T-helper 1 cell (primary cell): ENCODE data around the gene ENOX1.
A peak's percentile ranks its signal among the peaks of the same experiment; 100 is the strongest.
"Not testable (repeated sequence)": the region's sequence is repeated elsewhere in the genome, so short reads cannot be mapped to it uniquely, and the experiment has no call there.

ENCODE experiments used
- DNase-seq, 5 donors: peaks; one replicate each; pipeline ENCODE4 v3.0.0-alpha.2; 2012 to 2020

Gene ENOX1

DNA sequence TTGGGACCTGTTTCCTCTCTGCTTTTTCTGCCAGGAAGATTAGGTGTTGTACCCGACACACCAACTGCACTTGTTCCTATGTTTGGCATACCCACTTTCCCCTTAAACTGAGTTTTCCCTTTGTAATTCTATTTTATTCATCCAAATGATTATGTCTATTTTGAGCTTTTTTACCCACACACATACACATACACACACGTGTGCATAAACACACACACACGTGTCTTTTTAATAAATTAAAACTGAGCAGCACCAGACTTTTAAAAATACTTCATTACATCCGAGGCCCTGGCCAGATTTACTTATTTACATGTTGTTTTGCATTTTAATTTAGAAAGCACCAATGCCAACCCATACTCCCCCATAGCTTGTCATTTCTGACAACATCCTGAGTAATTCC, 413.4 kb downstream of the ENOX1 start:
- no peak for DNase-seq

DNA sequence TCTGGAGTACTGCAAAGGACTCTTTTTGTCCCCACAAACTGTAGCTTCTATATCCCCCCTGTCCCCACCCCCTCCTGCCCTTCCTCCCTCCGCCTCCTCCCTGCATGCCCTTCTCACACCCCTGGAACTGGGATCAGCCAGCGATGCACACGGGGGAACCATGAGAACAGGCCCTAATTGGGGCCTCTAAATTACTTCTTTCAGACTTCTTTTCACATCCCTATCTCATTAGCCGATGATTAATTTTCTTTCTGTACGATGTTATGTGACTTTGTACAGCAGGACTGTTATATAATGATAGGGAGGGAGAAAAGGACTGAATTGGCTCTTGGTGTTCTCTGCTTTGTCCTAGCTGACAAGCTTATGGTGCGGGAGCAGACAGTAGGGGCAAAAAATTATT, 415.9 kb downstream of the ENOX1 start:
- no peak for DNase-seq

DNA sequence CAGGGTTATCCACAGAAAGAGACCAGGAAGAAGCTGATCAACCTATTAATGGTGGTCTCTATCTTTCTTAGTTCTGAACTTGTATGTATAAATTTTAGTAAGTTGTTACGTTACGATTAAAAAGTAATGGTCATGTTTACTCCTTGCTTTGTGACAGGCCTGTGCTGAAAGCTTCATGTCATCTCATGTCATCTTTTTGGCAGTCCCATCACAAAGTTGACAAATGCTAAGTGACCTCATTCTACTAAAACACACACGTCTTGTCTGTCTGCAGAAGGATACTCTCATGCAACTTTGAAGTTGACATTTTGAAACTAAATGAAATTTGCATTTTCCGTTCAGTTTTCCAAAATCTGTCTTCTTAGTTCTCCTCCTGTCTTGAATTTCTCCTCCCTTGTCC, 417.5 kb downstream of the ENOX1 start:
- DNase-seq = no peak

DNA sequence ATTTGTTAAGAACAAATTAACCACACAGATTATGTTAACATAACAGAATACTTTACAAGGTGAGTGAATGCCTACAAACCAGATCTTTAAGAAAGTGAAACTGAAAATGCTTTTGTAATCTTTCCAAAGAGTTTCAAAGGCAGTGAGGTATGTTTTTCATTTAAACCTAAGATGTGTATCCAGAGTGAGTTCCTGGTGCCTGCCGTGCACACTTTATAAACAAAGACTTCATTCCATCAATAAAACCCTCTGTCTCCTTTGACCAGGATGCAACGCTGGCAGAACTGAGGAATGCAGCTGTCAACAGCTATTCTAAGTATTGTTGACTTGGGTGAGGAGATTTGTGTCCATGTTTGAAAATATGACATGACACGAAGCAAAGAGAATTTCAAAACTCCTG, 418.8 kb downstream of the ENOX1 start:
- peak in 1 of 5 donors; percentile 33 for DNase-seq

DNA sequence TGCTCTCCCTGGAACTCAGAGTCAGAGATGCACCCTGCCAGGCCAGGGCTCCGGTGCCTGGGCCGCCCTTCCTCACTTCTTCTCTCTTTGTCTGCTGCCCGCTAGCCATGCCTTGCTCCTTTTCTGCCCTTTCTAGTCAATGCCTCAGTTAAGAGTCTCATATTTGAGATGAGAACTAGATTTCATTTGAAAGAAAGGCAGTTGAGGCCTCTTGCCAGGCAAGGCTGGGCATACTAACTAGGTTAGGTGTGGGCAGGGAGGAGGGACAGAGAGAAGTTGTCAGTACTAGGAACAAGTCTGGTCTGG, 421.8 kb downstream of the ENOX1 start:
- DNase-seq = no peak

DNA sequence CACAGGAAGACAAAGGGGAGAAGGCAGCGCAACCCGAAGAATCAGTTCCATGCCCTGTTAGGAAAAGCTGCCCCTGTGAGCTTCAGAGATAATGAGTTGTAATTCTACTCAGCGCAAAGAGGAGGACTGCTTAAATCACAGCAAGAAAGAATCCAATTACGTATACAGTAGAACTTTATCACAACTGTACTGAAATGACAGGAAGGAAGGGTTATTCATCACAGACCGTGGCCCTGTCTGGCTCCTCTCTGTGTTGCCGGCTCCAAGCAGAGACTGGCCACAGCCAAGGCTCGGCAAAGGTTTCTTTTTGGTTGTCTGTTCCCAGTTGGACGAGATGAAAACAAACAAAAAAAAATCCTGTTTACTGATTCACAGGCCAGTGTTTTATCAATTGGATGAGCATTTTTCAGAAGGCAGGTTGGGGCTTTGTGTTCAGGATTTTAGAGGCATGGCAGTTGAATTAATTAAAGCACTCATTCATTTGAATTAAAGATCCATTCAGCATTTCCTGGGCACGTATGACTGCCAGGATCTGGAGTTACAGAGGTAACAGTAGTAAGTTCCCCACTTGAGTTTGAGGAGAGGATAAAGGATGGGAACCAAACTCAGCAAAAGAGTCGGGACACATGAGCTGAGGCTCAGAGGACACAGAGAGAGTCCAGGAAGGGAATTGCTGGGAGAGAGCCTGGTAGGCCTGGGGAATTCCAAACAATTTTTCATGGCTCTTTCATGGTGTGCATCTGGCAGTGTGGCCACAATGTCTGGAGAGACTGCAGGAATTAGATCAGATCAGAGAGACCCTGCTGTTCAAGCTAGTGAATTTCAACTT, 422.3 kb downstream of the ENOX1 start:
- no peak for DNase-seq

DNA sequence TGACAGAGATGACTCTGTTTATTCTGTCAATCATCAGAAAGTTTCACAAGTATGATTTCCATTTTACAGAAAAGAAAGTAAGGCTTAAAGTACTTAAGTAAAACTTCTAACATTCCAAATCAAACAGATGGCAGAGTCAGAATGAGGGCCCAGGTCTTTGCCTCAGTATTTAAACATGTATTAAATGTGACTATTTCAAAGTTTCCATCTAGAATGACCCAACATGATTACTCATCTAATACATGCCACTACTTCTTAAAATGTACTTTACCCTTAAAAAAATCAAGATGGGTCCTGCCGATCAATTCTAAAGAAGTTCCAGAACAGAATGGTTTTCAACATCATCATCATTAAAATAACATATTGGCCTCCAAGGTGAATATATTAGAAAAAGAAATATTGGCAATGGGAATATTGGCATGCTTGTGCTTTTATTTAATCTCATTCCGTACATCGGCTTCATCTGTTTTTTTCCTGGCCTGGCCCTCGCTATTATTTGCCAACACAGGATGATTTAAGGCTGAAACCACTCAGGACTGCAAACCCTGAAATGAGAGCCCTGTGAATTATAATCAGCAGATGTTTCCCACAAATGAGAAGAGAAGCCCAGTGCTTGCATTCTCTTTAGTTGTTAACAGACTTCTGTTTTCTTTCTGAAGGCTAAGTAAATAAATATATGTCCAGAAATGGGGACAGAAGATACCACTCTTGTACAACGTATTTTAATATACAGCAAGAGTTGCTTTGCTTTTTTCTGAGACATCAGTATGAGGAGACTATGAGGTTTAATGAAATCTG, 423.4 kb downstream of the ENOX1 start:
- no peak for DNase-seq

DNA sequence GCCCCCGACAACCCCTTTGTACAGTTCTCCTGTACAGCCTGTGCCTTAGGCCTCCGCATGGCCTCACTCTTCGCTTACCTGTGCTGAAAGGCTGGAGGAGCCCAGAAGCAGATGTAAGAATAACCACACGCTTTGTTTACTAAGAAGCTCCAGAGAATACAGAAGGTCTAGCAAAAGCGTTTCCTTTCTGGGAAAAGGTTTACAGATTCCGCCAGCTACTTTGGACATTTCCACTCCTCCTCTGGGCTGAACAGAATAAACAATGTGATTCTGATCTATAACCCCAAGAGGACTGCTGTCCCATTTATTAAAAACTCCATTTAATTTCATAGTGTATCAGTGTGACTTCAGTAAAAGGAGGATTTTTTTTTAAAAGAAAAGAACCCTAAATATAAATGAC, 424.2 kb downstream of the ENOX1 start:
- DNase-seq = no peak

DNA sequence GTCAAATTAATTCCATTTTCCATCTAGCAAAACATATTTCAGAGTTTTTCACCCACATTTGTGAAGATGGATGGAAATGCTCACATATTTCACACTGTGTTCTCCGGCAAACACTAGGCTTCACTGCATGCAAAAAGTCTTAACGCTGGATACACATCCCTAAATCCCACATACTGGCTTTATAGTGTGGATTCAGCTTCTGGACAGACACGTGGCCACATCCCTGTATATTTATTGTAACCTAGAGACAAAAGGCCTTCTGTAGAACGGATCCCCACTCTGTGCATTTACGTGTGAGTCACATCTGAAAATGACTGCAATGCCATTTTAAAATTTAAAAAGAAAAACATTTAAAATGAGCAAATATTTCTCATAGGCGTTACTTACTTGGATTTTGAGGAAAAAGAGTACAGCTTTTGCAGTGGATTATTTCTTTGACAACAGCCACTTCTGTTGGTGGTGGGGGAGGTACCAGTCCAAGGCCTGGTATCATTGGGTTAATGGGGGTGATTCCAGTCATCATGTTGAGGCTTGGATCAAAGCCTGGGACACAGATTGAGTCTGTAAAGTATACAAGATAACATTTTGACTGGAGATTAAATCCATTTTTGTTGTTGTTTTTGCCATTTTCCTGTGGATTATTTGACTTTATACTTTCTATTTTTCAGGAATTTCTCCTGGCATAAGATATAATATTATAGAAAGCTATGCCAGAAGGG, 425.7 kb downstream of the ENOX1 start:
- no peak for DNase-seq

DNA sequence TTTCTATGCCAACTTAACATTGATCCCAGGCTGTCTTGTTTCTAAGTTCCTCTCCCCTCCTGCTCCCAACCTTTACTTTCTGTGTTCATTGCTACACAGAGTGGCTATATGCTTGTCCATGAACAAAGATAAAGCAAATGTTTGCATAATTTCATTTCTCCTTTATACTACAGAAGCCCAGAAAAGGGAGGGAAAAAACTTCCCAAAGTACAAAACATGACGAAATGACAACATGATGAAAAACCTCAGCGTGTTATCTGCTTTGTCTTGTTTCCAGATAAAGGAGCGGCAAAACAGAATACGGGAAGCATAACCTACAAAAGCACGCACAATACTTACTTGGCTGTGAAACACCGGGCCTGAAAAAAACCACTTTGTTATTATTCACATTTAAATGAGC, 426.6 kb downstream of the ENOX1 start:
- no peak for DNase-seq

DNA sequence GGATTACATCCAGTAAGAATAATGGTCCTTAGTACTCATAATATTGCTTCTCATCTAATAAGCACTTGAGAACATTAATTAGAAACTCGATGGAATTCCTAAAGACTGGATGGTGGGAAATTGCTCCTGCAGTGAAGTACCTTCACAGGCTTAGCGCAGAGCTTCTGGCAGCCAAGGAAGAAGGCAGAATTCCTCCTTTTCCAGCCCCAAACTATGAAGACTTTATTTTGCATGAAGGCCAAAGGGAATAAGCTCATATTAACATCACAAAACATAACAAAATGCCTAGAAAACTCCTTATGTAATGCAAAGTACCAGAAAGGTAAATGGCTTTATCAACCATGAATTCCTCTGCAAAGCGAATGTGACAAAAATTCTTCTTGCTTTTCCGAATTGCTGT, 427.2 kb downstream of the ENOX1 start:
- no peak for DNase-seq

DNA sequence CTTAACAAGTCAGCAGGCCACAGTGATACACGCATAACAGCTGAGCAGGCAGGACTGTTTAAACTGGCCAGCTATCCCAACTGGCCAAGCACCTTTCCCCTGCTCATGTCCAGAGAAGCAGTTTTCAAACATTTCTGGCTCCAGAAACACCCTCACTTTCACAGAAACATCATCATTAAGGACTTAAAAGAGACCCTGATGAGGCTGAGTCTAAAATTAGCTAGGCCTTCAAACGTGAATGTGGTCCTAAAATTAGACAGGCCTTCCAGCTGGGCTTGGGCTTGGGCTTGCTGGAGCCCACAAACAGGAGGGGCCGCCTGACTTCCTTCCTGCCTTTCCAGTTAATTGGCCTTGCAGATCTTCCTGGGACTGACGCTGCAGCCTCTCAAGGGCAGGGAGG, 429.2 kb downstream of the ENOX1 start:
- DNase-seq = no peak

DNA sequence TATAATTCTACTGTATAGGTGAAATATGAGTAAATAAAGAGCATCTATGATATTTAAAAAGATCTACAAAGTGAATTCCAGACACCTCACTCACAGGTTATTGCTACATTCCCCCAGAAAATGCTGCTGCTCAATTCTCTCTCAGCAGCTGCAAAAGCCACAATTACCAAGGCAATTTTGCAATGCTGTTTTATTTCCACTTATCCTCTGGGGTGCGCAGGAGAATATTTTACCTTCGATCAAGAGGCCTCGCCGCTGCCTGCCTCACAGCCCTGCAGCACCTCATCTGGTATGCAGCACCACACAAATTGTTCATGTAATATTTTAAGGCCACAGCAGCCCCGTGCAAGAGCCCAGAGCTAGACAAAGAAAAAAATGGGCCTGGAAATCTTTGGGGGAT, 430.2 kb downstream of the ENOX1 start:
- no peak for DNase-seq

DNA sequence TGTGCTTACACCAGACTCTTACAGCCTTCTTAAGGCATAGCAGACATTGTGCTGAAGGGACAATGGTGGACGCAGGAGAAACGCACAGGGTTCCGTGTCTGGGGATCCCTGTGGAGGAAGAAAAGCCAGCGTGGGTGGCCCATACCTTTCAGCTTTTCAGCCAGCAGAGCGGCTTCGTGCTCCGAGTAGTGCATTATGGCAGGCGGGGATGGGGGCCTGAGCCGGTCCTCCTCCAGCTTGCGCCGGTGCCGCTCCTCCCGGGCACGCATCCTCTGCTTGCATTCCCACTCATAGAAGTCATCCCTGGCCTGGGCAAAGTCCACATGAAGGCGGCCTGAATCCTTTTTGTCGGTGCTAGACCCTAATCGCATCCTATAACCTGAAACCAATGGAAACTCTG, 431.0 kb downstream of the ENOX1 start:
- no peak for DNase-seq

DNA sequence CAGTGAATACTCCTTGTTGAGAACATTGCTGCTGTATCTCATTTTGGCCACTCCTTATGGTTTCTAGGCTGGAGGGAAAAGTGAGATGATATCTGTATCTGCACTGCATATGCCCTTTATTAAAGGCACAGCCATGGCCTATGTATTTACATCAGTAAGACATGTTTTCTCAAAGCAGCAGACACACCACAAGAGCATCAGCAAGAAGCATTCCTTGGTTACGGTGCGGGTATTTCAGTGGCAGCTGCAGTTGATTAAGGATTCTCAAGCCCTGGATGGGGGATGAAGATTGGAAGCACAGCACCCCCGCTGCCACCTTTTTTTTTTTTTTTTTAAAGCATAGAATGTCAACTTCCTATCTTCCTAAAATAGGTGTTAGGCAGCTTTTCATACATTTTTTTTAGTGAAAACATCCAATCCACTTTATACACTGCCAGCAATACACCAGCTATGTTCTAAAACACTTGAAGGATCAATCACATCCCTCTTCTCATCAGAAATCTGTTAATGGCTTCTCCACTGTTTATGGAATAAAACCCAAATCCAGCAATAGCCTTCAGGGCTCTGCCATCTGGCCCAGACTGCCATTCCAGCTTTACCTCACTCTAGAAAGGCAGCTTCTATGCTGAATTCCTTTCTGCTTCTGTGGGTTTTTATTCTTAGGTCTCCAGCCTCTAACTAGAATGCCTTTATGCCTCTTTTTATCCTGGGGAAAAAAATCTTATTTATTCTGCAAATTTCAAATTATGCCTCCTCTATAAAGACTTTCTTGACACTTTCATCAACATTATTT, 432.4 kb downstream of the ENOX1 start:
- DNase-seq = no peak

DNA sequence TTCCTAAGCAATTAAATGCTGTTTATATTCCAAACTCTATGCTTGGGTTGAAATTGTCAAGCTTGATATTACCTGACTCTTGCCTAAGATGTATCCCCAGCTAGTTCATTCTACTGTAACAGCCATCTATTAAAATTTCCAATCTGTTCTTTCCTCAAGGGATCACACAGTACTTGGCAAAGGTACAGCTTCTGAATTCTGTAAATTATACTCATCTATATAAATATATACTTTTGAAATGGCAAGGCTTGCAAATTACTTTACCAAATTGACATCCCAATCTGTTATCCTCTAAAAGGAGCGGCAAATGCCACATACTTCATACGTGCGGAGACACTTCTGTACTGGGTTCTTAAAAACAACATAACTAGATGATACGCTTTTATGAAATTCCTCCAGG, 433.1 kb downstream of the ENOX1 start:
- DNase-seq = no peak

DNA sequence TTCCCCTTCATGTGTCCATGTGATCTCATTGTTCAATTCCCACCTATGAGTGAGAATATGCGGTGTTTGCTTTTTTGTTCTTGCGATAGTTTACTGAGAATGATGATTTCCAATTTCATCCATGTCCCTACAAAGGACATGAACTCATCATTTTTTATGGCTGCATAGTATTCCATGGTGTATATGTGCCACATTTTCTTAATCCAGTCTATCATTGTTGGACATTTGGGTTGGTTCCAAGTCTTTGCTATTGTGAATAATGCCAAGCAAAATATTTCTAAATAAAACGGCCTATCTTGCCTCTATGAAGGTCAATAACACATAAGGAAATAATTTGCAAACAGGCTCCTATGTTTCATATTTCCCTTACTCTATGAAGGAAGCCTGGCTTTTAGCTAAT, 435.2 kb downstream of the ENOX1 start:
- not testable (repeated sequence) for DNase-seq

DNA sequence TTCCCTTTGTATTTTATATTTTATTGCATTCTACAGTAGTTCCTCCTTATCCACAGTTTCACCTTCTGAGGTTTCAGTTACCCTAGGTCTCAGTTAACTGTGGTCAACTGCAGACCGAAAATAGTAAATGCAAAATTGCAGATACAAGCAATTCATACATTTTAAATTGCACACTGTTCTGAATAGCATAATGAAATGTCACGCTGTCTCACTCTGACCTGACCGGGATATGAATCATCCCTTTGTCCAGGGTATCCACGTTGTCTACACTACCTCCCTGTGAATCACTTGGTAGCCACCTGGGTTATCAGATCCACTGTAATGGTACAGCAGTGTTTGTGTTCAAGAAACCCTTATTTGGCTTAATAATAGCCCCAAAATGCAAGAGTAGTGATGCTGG, 438.4 kb downstream of the ENOX1 start:
- DNase-seq = no peak

DNA sequence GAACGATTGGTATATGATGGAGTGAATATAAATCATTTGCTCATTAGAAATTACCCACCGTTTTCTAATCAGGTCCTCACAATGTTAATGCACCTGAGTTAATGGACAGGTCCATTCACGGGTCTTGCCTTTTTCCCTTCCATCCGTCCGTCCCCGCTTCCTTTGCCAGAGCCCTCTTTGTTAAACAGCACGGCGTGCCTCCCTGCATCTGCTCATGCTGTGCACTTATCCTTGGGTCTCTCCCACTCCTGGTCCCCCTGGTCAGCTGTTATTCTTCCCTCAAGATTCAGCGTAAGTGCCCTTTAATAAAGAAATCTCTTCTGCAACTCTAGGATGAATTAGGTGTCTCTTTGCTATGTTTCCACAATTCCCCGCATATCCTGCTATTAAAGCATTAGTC, 438.9 kb downstream of the ENOX1 start:
- DNase-seq = no peak

DNA sequence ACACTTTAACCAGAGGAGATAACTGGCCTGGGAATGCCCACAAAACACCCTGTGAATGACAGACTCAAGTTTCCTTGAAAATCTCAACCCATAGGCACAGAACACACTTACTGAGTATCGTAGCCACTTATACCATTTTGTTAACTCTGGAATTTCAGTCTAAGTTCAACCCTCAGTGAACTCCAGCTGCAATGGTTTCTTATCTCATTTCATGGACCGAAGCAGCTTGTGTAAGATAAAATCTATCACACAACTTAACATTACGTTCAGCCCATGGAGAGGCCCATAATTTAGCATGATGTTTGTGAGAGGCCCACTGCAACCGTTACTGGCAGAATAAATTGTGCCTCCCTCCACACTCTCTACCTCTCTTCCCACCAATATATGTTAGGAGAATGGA, 440.3 kb downstream of the ENOX1 start:
- DNase-seq = no peak

DNA sequence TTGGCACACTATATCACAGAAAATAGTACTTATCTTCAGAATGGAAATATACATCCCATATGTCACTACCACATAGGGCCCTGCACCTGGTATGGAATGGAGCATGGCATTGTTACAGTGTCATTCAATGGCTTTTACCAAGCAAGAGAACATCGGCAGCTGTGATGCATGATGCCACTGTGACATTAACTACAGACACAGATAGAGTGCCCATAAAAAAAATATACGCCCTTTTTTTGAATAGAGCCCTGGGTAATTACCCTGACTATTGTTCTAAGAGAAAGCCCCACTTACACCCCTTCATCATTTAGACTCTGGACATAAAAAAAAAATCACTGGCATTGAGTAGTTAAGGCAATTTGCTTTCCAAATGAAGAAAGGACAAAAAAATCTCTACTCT, 443.1 kb downstream of the ENOX1 start:
- no peak for DNase-seq

DNA sequence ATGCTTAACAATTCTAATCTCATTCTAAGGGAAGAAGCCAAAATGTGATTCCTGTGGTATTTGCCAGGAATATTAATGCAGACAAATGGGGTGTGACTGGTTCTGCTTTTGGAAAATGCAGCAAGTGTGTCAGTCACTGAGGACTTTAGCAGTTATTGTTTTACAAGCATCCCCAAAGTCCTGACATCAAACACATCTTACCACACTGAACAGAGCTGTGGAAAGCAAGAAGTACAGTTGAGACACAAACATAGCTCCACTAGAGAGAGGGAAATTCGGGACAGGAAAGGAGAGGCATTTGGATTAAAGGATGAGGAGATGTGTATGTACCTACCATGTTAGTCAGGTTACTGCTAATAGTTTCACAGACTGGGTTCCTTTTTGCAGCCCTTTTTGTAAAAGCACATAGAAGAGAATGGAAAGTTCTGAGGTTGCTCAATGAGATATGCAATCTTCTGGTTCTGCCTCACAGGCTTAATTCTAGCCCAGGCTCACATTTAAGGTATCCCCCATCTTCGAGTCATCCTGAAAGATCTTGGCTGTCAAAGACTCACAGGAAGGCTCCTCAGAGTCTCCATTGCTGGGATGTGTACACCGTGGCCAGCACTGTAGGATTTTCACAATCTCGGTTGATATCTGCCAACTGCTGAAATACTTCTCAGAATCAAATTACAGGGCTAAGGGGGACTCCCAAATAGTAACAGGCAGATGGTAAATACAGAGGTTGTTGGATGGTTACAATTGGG, 446.8 kb downstream of the ENOX1 start:
- no peak for DNase-seq
